Tibial nerve (tissue), 4 donors: ENCODE results near the gene SHQ1. TPM values are rescaled to one million over a fixed set of nuclear protein-coding genes. Genes with fewer than 3 reads are reported as not detected.

Experiments used
- DNase-seq, 2 donors: peaks; one replicate each; pipeline ENCODE4 v3.0.0-alpha.2; 2019; ENCODE audit warnings: low spot score in 2 of 2
- H3K27ac ChIP-seq, 4 donors: fragments of 200-600 bp; sonication (generic) in 3 of 4; one replicate each; pipeline ENCODE4 v1.5.1; 2017 to 2019; ENCODE audit warnings: mild to moderate bottlenecking in 1 of 4
- H3K27me3 ChIP-seq, 2 donors: fragments of 200-600 bp; sonication (generic) in 1 of 2; one replicate each; pipeline versions ENCODE4 v1.5.1 to v1.6.0; 2017 to 2019
- H3K36me3 ChIP-seq, 3 donors: fragments of 200-600 bp; sonication (generic); one replicate each; pipeline ENCODE4 v1.5.1; 2018 to 2019
- H3K4me1 ChIP-seq, 4 donors: fragments of 200-600 bp; sonication (generic) in 3 of 4; one replicate each; pipeline ENCODE4 v1.5.1; 2017 to 2019
- H3K4me3 ChIP-seq, 4 donors: fragments of 200-600 bp; sonication (generic) in 3 of 4; one replicate each; pipeline ENCODE4 v1.5.1; 2017 to 2019; ENCODE audit warnings: mild to moderate bottlenecking in 1 of 4, moderate library complexity in 1 of 4
- H3K9me3 ChIP-seq, 4 donors: fragments of 200-600 bp; sonication (generic) in 3 of 4; one replicate each; pipeline ENCODE4 v1.5.1; 2017 to 2019
- CTCF ChIP-seq, 5 experiments: fragments of 200-600 bp in 3 of 5; fragments of 450-650 bp in 2 of 5; sonication (generic) in 3 of 5; IDR thresholded peaks; one replicate each; pipeline ENCODE4 v1.5.1; 2016 to 2019; ENCODE audit warnings: antibody characterized with exemption in 5 of 5, mild to moderate bottlenecking in 3 of 5, moderate library complexity in 2 of 5
- EP300 ChIP-seq, 2 donors: sonication (generic); formaldehyde crosslinking; IDR thresholded peaks; one replicate each; pipeline ENCODE4 v1.6.1; 2017; ENCODE audit warnings: antibody characterized with exemption in 2 of 2, mild to moderate bottlenecking in 1 of 2
- POLR2A ChIP-seq, 2 donors: fragments of 450-650 bp; IDR thresholded peaks; one replicate each; pipeline ENCODE4 v1.6.1; 2017; ENCODE audit warnings: antibody characterized with exemption in 2 of 2, mild to moderate bottlenecking in 2 of 2, moderate library complexity in 2 of 2
- WGBS, 2 donors: methylation state at CpG; one replicate each; pipeline ENCODE4 v1.1.5; 2018; 5-methylcytosine and 5-hydroxymethylcytosine counted together
- total RNA-seq, 4 donors: library from RNA; depleted of rRNA; stranded (reverse); fragments of >200 nt; gene quantifications; one replicate each; pipeline ENCODE4 v1.1.0, GENCODE V29; 2016

Gene SHQ1
- total RNA-seq, 4 donors from 2014 or later, result 10.0 to 25.3 (median 19.5) TPM

DNA sequence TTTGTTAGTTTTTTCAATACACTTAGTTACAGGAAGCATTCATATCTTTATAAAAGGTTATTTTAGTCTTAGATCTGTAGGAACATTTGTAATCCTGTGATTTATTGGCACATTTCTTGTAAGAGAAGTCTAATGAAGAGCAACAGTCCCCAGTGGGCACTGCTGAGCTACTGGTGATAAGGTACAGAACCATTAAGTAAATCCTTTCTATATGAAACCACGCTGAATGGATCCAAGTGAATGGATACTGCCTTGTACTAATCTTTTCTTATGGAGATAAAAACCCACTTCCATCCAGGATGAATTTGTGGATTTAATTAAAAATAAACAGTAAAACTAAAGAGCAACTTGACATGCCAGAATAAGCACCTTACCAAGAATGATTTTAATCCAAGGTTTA is 64.0 kb downstream of the SHQ1 start:
- no peaks in the 10 kb centered on the region for H3K9me3 ChIP-seq
- peaks cover 0 to 32% (median 0%) of the 10 kb centered on the region in 3 donors for H3K36me3 ChIP-seq
- no peak for DNase-seq
- 94 to 97% methylated on average over 1 of the region's 1 CpG for WGBS, 2 donors
- H3K27ac ChIP-seq, result no peak overlapping the region
- H3K4me3 ChIP-seq, result no peak overlapping the region
- no peaks in the 10 kb centered on the region for H3K27me3 ChIP-seq
- no peaks in the 10 kb centered on the region for H3K4me1 ChIP-seq
- no peak for TF ChIP-seq POLR2A (IDR thresholded peaks at IDR 0.05)
- no peak for TF ChIP-seq CTCF (IDR thresholded peaks at IDR 0.05)
- no peak for TF ChIP-seq EP300 (IDR thresholded peaks at IDR 0.05)

DNA sequence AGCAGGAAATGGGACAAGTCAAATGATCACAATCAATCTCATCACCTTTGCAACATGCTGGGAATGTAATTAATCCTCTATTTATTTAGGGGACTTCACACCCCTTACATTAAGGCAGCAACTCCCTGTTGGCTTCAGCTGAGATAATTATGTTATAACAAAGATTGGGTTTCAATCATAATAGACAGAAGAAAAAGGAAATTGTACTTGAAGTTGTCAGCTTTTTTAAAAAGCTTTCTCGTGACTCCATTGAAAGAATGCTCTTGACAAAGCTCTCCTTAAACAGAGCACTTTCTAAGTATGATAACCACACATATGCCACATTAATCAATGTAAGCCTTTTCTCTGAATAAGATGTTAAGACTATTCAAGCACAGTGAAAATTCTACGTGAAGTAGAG is 65.7 kb downstream of the SHQ1 start:
- no peak for DNase-seq
- Histone ChIP-seq H3K27ac (no peak overlapping the region), H3K4me1 (no peaks in the 10 kb centered on the region), H3K36me3 (peaks cover 0 to 29% (median 0%) of the 10 kb centered on the region in 3 donors), H3K4me3 (no peak overlapping the region), H3K9me3 (no peaks in the 10 kb centered on the region), H3K27me3 (no peaks in the 10 kb centered on the region)
- WGBS, 2 donors, result 55 to 70% methylated on average over 2 of the region's 2 CpGs
- TF ChIP-seq EP300 (IDR thresholded peaks at IDR 0.05), result no peak
- no peak for TF ChIP-seq POLR2A (IDR thresholded peaks at IDR 0.05)
- TF ChIP-seq CTCF (IDR thresholded peaks at IDR 0.05), result no peak

- Histone ChIP-seq H3K36me3 (peaks cover 0 to 13% (median 0%) of the 10 kb centered on the region in 3 donors), H3K27me3 (no peaks in the 10 kb centered on the region), H3K27ac (peak overlapping the region in 2 of 4 donors; percentile 2 to 52), H3K4me3 (no peak overlapping the region), H3K9me3 (no peaks in the 10 kb centered on the region), H3K4me1 (peaks cover 0 to 15% (median 0%) of the 10 kb centered on the region in 4 donors)
- 45 to 64% methylated on average over 1 of the region's 1 CpG for whole genome bisulfite sequencing, 2 donors
- TF ChIP-seq POLR2A (IDR thresholded peaks at IDR 0.05) (no peak), EP300 (IDR thresholded peaks at IDR 0.05) (no peak), CTCF (IDR thresholded peaks at IDR 0.05) (no peak)
- no peak for DNase-seq
Measured at GRCh38 chr3:72769758-72770540, 78.3 kb downstream of the SHQ1 start.

DNA sequence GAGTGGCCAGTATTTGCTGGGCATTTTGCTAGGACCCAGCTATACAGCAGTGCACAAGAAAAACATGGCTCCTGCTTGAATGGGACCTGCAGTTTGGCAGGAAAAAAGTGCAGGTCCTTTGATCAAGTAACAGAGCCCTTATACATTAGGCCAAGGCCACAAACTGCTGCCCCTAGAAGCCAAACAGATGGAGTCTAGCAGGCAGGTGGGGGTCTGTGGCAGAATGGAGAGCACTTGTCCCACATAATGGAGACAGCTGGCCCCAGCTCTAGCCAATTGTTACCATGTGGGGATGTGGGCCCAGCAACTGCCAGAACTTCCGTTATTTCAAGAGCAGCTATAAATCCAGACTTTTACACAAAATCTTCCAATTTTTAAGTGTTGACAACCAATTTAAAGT is 79.3 kb downstream of the SHQ1 start:
- 89 to 95% methylated on average over 1 of the region's 1 CpG for WGBS, 2 donors
- H3K9me3 ChIP-seq, result no peaks in the 10 kb centered on the region
- peaks cover 0 to 22% (median 0%) of the 10 kb centered on the region in 3 donors for H3K36me3 ChIP-seq
- DNase-seq, result no peak
- no peak overlapping the region for H3K4me3 ChIP-seq
- peak overlapping the region in 3 of 4 donors; percentile 2 to 67 (median 52) for H3K27ac ChIP-seq
- no peak for TF ChIP-seq POLR2A (IDR thresholded peaks at IDR 0.05)
- no peak for TF ChIP-seq EP300 (IDR thresholded peaks at IDR 0.05)
- TF ChIP-seq CTCF (IDR thresholded peaks at IDR 0.05), result no peak
- peaks cover 0 to 15% (median 0%) of the 10 kb centered on the region in 4 donors for H3K4me1 ChIP-seq
- no peaks in the 10 kb centered on the region for H3K27me3 ChIP-seq

DNA sequence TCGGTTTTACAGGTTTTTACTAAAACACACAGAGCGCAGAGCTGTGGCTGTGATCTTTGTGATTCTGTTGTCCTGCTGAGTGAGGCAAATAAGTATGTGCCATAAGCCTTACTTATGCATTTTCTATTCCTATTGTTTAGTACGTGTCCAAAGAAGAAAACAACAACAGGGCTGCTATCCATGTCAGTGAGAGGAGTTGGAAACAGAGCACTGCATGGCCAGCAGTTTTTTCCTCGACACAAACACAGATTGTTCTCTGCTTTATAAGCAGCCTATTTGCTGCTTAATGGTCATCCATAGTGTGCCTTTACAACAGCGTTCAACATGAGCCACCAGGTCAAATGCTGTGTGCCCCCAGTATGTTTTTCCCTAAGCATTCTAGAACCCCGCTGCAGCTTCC is 79.8 kb downstream of the SHQ1 start:
- Histone ChIP-seq H3K4me3 (no peak overlapping the region), H3K9me3 (no peaks in the 10 kb centered on the region), H3K27ac (peak overlapping the region; percentile 6 to 67 (median 42)), H3K36me3 (peaks cover 0 to 26% (median 0%) of the 10 kb centered on the region in 3 donors), H3K27me3 (no peaks in the 10 kb centered on the region), H3K4me1 (peaks cover 0 to 15% (median 0%) of the 10 kb centered on the region in 4 donors)
- TF ChIP-seq EP300 (IDR thresholded peaks at IDR 0.05) (no peak), CTCF (IDR thresholded peaks at IDR 0.05) (no peak), POLR2A (IDR thresholded peaks at IDR 0.05) (no peak)
- no peak for DNase-seq
- 46 to 50% methylated on average over 6 of the region's 6 CpGs for WGBS, 2 donors
